GM19452 (cell line): ENCODE data around the gene XKR7.

Experiments
- ATAC-seq: cut with Tn5 transposase; IDR thresholded peaks from one replicate; pipeline ENCODE4 v1.9.1; 2021; ENCODE audit not compliant: unreplicated experiment

The XKR7 gene

DNA sequence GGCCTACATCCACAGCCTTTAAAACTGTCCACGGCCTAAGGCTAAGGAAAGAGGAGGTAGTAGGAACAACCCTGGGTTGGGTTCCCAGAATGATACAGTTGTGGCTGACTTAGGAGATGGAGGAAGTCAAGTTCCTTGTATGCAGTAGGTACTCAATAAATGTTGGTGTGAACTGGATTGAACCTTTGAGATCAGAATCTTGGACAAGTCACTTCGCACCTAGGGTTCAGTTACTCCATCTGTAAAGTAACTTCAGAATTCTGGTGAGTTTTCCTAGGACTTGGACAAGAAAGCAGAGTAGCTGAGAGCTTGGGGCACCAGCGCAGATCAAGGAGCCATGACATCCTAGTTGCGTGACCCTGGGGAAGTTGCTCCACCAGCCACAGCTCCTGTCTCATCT is 9.1 kb downstream of the XKR7 start:
- no peak for ATAC-seq

GRCh38 chr20:31979713-31980426 is 11.9 kb downstream of the XKR7 start:
- no peak for ATAC-seq

- ATAC-seq: no peak
These were observed 13.8 kb downstream of the XKR7 start for GRCh38 chr20:31981784-31982183.

GRCh38 chr20:31984981-31985471 is 17.1 kb downstream of the XKR7 start:
- ATAC-seq: no peak

DNA sequence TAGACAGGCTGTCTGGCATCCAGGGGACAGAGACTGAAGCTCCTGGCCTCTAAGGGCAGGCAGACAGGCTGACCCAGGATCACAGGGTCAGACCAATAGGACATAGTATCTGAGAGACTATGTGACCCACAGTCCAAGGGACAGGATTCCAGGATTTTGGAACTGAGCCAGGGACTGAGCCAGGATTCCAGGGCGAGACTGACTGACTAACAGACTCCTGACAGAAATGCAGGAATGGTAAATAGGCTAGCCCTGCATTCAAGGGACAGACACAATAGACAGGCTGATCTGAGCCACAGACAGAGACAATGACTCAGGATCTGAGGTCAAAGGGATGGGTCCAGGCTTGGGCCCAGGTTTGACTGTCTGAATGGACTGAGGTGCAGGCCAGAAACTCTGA is 19.8 kb downstream of the XKR7 start:
- ATAC-seq: no peak

DNA sequence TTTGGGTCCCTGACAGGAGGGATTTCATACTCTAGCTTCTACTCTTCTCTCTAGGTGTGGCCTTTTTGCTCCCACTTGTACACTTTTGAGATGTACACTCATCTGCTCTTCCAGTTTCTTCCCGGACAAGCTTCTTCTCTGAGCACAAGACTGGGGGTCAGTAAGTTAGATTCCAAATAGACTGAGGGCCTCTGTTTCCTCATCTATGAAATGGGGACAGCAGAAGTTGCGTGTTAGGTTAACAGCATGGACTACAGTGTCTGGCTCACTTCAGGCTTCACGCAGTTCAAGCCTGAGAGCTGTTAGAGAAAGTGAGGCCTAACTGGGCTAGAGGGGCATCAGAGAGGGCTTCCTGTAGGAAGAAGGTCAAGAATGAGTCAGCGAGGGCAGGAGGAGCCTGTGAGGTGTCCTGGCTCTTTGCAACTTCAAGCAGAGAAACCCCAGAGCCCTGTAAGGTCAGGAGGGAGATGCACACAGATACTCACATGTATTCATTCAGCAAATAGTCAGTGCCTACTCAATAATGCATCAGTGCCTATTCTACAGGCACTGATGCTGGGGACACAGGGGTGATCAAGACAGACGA is 20.6 kb downstream of the XKR7 start:
- ATAC-seq: no peak

DNA sequence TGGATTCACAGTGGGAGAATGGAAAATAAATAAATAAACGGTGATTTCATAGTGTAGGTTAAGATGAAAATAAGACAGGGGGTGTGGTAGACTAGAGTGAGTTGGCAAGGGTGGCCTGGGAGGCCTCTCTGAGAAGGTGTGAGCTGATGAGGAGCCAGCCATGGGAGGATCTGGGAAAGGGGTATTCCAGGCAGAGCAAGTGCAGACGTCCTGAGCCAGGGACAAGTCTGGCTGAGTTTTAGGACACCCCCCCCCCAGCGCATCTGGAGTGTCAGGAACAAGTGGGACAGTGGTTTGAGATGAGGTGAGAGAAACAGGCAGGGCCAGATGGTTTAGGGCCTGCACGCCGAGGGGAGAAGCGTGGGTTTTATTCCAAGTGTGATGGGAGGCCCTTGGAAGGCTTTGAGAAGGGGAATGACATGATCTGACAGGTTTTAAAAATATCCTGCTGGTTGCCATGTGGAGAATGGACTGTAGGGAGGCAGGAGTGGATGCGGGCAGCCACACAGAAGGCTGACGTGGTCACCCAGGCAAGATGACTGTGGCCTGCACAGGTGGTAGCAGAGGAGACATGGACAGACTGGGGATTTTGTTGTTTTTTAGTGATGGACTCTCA is 21.2 kb downstream of the XKR7 start:
- ATAC-seq: no peak

DNA sequence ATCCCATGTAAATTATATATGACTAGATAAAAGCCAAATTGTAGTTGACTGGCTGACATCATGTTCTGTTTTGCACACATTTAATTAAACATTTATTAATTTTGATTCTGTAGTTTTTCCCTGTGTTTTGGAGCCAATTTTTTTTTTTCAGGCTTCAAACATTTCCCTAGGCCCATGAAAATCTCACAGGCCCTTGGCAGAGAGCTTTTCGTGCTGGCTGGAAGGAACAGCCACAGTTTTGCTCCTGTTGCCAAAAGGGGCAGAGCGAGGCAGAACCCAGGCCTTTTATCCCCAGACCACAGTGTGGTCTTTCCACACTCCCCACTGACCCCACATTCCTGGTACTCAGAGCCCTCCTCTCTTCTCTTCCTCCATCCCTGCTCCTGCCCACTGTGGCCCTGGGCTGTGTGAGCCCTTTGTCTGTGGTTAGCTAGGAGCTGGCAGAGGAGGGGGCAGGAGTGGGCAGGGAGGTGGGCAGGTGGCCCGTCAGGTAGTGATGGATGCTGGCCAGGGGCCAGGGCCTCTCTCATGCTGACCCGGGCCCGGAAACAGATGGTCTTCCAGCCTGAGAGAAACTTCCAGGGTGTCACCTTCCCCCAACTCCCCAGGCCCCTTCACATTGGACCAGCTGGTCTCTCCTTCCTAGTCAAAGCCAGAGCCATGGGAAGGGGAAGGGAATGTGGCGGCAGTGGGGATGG is 22.8 kb downstream of the XKR7 start:
- no peak for ATAC-seq

- no peak for ATAC-seq
These were observed 23.4 kb downstream of the XKR7 start for GRCh38 chr20:31991339-31991705.

DNA sequence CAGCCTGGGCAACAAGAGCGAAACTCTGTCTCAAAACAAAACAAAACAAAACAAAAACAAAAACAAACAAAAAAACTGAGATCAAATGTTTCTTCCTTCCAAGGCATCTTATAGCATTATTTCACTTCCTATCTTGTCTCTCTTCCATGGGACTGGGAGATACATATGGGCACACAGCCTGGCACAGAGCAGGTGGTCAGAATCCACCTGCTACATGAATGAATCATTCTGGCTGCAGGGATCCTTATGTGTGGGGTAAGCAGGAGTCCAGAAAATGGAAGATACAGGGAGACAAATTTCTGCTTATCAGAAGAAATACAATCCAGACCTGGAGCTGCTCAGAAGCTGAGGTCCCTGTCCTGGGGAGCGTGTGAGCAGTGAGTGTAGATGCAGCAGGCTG is 24.1 kb downstream of the XKR7 start:
- no peak for ATAC-seq

GRCh38 chr20:31996996-31997395 is 29.0 kb downstream of the XKR7 start:
- ATAC-seq: no peak

DNA sequence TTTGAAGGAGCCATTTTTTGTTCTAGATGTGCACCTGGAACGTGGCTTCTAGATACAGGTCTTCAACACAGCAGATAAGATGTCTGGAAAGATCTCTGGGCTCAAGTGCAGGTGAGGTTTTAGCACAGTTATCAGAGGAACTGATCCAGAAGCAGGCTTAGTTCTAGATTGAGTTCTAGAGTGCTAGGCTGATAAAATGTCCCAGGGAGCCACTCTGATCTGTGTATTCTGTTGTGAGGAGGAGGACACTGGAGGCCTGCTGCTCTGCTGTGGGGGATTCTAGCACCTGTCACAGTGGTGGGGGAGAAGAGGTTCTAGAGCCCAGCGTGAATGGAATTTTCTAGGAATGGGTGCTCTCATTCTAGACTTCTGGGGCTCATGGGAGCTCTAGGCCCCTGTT is 30.3 kb downstream of the XKR7 start:
- ATAC-seq: no peak

- no peak for ATAC-seq
These were observed 35.4 kb downstream of the XKR7 start for GRCh38 chr20:32003325-32003724.

DNA sequence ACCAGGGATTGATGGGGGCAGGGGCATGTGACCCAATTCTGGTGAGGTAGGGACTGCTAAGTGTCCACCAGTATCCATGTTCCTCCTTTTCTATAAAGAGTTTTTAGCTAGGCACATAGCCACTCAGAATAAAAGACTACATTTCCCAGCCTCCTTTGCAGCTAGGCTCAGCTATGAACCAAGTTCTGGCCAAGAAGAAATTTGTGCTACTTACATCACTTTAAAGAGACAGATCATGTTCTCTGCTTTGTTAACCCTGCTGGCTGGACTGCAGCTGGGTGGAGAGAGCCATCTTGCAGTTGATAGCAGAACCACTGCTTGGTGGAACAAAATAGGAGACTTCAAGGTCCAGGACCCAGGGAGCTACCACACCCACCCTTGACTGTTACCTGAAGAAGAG is 37.0 kb downstream of the XKR7 start:
- ATAC-seq: no peak

DNA sequence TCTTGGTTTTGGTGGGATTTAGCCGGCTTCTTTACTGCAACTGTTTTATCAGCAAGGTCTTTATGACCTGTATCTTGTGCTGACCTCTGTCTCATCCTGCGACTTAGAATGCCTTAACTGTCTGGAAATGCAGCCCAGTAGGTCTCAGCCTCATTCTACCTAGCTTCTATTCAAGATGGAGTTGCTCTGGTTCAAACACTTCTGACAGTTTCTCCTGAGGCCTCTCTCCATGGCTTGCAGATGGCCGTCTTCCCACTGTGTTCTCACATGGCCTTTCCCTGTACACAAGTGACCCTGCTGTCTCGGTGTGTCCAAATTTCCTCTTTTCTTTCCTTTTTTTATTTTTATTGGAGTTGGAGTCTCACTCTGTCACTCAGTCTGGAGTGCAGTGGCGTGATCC is 38.1 kb downstream of the XKR7 start:
- ATAC-seq: no peak

GRCh38 chr20:32006841-32007786 is 39.2 kb downstream of the XKR7 start:
- no peak for ATAC-seq

GRCh38 chr20:32007787-32008616 is 40.1 kb downstream of the XKR7 start:
- ATAC-seq: no peak

DNA sequence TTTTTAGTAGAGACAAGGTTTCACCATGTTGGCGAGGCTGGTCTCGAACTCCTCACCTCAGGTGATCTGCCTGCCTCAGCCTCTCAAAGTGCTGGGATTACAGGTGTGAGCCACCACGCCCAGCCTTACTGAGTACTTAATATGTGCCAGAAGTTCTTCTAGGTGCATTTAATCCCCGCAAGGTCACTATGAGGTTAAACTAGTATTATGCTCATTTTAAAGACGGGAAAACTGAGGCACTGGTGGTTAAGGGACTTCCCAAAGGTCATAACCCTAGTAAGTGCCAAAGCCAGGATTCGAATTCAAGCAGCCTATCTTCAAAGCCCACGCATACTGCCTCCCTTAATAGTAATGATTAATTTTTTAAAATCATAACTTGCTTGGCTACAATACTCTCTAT is 41.6 kb downstream of the XKR7 start:
- no peak for ATAC-seq

DNA sequence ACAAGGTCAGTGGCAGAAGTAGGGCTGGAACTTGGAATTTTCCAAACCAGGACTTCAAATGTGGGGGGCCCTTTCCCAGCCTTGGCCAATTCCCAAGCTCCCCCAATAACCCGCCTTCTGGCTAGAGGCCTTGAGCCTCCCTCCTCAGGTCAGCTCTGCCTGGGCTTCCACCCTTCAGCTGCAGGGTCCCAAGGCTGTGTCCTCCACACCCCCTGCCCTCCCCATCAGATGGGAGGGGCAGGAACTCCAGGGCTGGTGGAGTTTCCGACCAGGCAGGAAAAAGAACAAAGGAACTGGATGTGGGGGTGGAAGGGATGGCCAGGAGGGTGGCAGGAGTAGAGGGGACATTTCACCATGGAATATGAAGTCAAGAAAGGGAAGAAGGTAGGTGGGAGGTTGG is 42.1 kb downstream of the XKR7 start, which contains the start of gene CCM2L:
Gene CCM2L, plus strand, starts transcription at position 338 of the 400 bp plus-strand sequence. Its CDS starts 17 bp downstream, at position 355.
- no peak for ATAC-seq

GRCh38 chr20:32010666-32011065 is 42.7 kb downstream of the XKR7 start:
- no peak for ATAC-seq
